ENCODE data around the gene IGF2BP1. TPM values are rescaled to one million over a fixed set of nuclear protein-coding genes. Genes with fewer than 3 reads are reported as not detected.

The IGF2BP1 gene
- total and polyA plus RNA-seq, 7 donors: 0.14 to 0.36 (median 0.20) TPM; not detected in 4

DNA sequence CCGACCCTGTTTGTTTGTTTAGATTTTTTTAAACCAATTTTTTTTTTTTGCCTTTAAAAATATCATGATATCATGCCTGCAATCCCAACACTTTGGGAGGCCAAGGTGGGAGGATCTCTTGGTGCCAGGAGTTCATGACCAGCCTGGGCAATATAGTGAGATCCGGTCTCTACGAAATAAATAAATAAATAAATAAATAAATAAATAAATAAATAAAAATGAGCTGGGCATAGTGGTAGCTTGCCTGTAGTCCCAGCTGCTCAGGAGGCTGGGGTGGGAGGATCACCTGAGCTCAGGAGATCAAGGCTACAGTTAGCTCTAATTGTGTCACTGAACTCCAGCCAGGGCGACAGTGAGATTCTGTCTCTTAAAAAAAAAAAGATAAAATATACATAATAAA lies 8.1 kb upstream of the IGF2BP1 start:
- H3K9me3 ChIP-seq: peaks cover 0 to 3% (median 0%) of the 10 kb centered on the region in 4 donors
- no peak for TF ChIP-seq EP300 (IDR thresholded peaks at IDR 0.05)
- no peak for TF ChIP-seq POLR2AphosphoS5 (IDR thresholded peaks at IDR 0.05)
- no peak for TF ChIP-seq POLR2A (IDR thresholded peaks at IDR 0.05)
- TF ChIP-seq, protein P1, sequence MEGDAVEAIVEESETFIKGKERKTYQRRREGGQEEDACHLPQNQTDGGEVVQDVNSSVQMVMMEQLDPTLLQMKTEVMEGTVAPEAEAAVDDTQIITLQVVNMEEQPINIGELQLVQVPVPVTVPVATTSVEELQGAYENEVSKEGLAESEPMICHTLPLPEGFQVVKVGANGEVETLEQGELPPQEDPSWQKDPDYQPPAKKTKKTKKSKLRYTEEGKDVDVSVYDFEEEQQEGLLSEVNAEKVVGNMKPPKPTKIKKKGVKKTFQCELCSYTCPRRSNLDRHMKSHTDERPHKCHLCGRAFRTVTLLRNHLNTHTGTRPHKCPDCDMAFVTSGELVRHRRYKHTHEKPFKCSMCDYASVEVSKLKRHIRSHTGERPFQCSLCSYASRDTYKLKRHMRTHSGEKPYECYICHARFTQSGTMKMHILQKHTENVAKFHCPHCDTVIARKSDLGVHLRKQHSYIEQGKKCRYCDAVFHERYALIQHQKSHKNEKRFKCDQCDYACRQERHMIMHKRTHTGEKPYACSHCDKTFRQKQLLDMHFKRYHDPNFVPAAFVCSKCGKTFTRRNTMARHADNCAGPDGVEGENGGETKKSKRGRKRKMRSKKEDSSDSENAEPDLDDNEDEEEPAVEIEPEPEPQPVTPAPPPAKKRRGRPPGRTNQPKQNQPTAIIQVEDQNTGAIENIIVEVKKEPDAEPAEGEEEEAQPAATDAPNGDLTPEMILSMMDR (IDR thresholded peaks at IDR 0.05): no peak
- intact Hi-C loops (cut with DNase I): no loop called here
- no peak overlapping the region for H3K4me3 ChIP-seq
- H3K27ac ChIP-seq: no peak overlapping the region
- no peaks in the 10 kb centered on the region for H3K4me1 ChIP-seq
- DNase-seq: no peak
- peaks cover 11 to 91% (median 60%) of the 10 kb centered on the region in 3 donors for H3K27me3 ChIP-seq
- WGBS, 2 donors: 63 to 83% methylated on average over 4 of the region's 4 CpGs
- no peaks in the 10 kb centered on the region for H3K36me3 ChIP-seq

DNA sequence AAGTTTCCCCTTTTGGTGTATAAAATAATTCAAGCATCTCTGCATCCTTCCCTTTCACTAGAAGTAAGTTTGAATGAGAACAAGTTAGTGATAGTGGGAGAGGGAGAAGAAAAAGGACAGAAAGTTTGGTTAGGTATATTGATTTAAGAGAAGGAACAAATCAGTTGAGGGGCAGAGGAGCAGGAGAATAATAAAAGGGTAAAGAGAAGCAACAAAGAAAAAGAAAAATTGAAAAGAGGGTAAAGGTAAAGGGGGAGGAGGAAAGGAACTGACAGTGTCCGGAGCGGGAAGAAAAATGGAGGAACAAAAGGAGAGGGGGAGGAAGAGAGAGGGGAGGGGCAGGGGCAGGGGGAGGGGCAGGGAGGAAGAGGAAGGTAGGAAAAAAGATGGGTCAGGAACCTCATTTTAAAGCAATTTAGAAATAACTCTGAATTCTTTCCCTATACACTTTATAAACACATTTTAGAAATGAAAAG lies 6.3 kb upstream of the IGF2BP1 start:
- H3K36me3 ChIP-seq: no peaks in the 10 kb centered on the region
- no peak overlapping the region for H3K4me3 ChIP-seq
- intact Hi-C loops (cut with DNase I): loop anchor here (5.0 to 10.0 kb wide), 2 partner anchors 264 to 376 kb away; partner anchors contain the start of genes HOXB13, HOXB7 and HOXB8
- TF ChIP-seq, protein P1 (IDR thresholded peaks at IDR 0.05): no peak
- no peak for TF ChIP-seq EP300 (IDR thresholded peaks at IDR 0.05)
- no peak for TF ChIP-seq POLR2AphosphoS5 (IDR thresholded peaks at IDR 0.05)
- no peak for TF ChIP-seq POLR2A (IDR thresholded peaks at IDR 0.05)
- peaks cover 28 to 97% (median 75%) of the 10 kb centered on the region in 3 donors for H3K27me3 ChIP-seq
- H3K9me3 ChIP-seq: peaks cover 0 to 3% (median 0%) of the 10 kb centered on the region in 4 donors
- 16 to 17% methylated on average over 2 of the region's 2 CpGs for WGBS, 2 donors
- peaks cover 0 to 5% (median 4%) of the 10 kb centered on the region in 4 donors for H3K4me1 ChIP-seq
- H3K27ac ChIP-seq: no peak overlapping the region
- DNase-seq: no peak

DNA sequence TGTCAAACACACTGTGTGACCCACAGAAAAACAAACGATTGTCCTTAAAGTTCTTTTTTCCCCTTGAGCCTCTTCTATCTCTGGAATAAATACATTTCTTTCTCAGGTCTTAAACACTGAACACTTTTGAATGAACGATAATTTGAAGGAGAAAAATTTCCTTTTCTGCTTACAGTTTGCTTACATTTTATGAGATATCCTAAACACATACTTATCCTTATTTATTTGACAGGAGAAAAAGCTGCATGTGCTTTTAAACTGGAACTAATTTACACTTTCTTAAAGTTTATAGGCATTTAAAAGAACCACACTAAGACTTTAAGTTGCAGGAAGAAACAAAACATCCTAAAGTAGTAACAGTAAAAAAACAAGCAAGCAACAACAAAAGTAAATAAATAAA lies 4.7 kb upstream of the IGF2BP1 start:
- Histone ChIP-seq H3K9me3 (peaks cover 0 to 3% (median 0%) of the 10 kb centered on the region in 4 donors), H3K4me3 (no peak overlapping the region), H3K4me1 (peaks cover 0 to 21% (median 17%) of the 10 kb centered on the region in 4 donors), H3K27me3 (peaks cover 44 to 100% (median 90%) of the 10 kb centered on the region in 3 donors), H3K36me3 (no peaks in the 10 kb centered on the region), H3K27ac (no peak overlapping the region)
- intact Hi-C loops (cut with DNase I): loop anchor here (5.0 to 10.0 kb wide), 2 partner anchors 265 to 378 kb away; partner anchors contain the start of genes HOXB13, HOXB7 and HOXB8
- 28 to 65% methylated on average over 2 of the region's 2 CpGs for WGBS, 2 donors
- no peak for DNase-seq
- peak in 1 of 4 donors; percentile 3 for TF ChIP-seq POLR2AphosphoS5 (IDR thresholded peaks at IDR 0.05)
- TF ChIP-seq, protein P1 (IDR thresholded peaks at IDR 0.05): no peak
- no peak for TF ChIP-seq EP300 (IDR thresholded peaks at IDR 0.05)

DNA sequence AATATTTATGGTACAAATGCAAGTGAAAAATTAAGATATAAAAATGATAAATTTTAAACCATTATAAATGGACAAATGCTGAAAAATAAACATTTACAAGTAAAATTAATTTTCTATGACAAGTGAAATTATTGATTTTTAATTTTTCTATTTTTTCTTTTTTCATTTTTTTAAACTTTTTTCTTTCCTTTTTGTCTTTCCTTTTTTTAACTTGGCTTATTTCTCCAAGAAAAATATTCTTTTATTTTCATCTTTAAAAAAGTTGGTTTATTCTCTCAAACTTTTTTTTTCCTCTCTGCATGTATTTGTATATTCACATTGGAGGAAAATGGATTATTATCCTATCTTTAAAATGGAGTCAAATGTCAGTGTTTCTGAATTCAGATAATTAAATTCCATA lies 3.9 kb upstream of the IGF2BP1 start:
- Histone ChIP-seq H3K36me3 (no peaks in the 10 kb centered on the region), H3K9me3 (peaks cover 0 to 3% (median 0%) of the 10 kb centered on the region in 4 donors), H3K27ac (no peak overlapping the region), H3K4me3 (no peak overlapping the region), H3K27me3 (peaks cover 52 to 100% (median 99%) of the 10 kb centered on the region in 3 donors), H3K4me1 (peaks cover 0 to 27% (median 26%) of the 10 kb centered on the region in 4 donors)
- no peak for DNase-seq
- TF ChIP-seq POLR2AphosphoS5 (IDR thresholded peaks at IDR 0.05): no peak
- TF ChIP-seq EP300 (IDR thresholded peaks at IDR 0.05): no peak
- no peak for TF ChIP-seq POLR2A (IDR thresholded peaks at IDR 0.05)
- TF ChIP-seq, protein P1 (IDR thresholded peaks at IDR 0.05): no peak
- intact Hi-C loops (cut with DNase I): loop anchor here (5.0 to 10.0 kb wide), 2 partner anchors 266 to 379 kb away; partner anchors contain the start of genes HOXB13, HOXB7 and HOXB8

Measured in sigmoid colon (tissue), 7 donors.